GM19463 (cell line): Measurements from ENCODE around the gene CGNL1.

ENCODE experiments used
- ATAC-seq: cut with Tn5 transposase; IDR thresholded peaks from one replicate; pipeline ENCODE4 v1.9.1; 2021; ENCODE audit warnings: mild to moderate bottlenecking, moderate library complexity; ENCODE audit not compliant: unreplicated experiment

CGNL1 gene

DNA sequence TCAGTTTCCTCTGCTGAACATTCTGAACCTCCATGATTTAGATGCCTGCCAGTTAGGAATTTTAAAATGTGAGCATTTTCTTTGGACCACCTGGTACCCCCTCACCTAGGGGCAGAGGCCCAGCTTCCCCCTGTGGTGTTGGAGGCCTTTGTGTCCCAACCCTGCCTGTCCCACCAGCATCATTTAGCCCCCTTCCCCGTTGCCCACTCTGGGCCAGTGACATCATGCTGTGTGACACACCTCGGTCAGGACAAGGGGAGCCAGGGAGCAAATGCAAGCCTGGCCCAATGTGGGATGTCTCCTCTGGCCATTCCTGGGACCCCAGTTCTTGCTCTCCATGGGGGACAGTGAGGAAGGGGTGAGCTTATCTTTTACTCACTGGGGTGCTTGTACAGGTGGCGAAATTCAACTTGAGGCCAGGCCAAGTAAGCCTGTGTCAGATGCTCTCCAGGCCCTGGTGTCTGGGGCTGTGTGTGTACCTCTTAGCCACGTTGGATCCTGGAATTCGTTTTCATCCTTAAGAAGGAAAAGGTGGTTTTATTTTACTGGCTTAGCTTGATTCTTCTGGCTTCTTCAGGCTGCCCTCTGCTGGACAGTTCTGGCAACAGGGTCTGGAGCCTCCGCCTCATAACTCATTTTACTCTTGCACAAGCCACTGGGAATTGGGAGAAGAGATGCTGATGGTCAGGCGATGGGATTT, 165.7 kb downstream of the CGNL1 start:
- ATAC-seq, result no peak

DNA sequence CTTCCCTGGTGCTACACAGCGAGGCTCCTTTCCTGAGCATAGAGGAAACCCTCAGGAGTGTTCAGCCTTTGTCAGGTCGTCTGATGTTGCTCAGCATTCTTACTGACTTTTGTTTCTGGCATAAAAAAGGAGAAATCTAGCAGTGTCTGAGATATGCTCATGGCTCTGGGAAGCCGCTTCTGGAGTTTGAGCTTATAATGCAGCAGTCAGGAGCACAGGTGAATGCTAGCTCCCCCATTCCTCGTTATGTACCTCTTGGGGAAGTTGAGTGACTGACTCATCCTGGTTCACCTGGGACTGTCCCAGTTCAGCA, 166.2 kb downstream of the CGNL1 start:
- ATAC-seq, result no peak

DNA sequence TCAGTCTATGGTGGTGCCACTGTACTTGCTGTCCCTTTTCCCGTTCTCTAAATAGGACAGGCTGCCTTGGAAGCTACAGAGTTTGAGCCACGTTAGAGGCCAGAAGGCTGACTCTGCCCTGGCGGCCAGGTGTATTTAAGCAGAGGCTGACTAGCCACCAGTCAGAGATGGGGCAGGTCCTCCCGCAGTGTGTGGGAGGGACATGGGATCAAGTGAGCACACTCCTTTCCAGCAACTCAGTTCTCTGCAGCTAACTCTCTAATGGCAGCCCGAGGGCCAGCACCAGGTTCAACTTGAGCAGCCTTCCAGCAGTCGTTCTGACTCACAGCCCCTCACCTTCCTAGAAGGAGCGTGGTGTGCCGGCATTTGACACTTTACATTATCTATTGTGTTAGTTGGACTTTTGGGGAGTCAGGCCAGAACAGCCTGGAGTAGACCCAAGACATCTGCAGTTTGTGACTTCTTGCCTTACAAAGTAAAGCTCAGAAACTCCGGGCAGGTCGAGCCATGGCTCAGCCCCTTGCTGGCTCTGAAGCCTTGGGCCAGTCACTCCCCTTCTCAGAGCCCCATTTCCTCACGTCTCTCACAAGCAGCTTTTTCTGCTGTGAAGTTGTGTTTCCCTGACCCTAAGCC, 168.7 kb downstream of the CGNL1 start:
- ATAC-seq, result no peak

DNA sequence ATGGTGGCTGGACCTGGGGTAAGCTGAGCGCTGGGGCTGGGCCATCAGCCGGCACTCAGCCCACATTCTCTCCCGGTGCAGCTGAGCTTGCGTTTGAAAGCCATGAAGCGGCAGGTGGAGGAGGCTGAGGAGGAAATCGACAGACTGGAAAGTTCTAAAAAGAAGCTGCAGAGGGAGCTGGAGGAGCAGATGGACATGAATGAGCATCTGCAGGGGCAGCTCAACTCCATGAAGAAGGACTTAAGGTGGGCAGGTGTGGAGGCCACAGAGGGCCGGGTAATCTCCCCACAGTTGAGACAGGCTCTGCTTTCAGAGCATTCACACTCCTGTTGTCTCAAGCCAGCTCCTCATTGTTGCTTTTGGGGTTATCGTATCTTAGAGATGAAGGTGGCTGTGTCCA, 169.7 kb downstream of the CGNL1 start:
- no peak for ATAC-seq

DNA sequence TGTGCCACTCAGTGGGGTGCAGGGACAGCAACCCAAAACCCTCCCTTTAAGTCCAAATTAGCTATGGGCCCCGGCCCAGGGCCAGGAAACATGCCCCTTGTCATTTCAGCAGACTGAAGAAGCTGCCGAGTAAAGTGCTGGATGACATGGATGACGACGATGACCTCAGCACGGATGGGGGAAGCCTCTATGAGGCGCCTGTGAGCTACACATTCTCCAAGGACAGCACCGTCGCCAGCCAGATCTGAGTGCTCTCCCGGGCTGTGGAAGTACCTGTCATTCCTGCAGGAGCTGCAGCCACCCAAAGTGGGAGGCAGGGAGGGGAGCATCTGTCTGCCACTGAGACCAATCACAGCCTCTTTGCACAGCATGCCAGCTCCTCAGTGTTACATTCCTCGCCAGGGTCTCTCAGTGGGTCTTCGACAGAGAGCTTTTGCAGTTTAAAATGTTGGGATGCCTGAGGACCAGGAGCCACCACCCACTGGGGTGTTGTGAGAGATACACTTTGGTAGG, 171.0 kb downstream of the CGNL1 start:
- ATAC-seq, result no peak

DNA sequence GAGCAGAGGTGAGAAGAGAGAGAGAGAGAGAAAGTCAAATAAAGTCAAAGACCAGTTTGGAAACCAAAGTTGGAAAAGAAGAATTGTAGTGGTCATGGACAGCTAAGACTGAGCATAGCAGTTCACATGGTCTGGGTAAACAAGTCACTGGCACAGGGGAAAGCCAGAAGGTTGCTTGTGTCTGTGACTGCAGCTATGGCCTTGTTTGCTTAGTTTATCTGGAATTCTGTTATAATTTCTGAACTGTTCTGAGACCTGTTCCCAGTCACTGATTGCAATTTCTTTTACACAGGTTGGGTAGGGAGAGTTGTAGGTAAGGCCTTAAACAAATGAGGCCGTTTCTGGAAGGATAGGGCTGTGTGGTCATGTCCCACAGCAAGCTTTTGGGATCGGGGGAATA, 172.0 kb downstream of the CGNL1 start:
- ATAC-seq, result no peak

DNA sequence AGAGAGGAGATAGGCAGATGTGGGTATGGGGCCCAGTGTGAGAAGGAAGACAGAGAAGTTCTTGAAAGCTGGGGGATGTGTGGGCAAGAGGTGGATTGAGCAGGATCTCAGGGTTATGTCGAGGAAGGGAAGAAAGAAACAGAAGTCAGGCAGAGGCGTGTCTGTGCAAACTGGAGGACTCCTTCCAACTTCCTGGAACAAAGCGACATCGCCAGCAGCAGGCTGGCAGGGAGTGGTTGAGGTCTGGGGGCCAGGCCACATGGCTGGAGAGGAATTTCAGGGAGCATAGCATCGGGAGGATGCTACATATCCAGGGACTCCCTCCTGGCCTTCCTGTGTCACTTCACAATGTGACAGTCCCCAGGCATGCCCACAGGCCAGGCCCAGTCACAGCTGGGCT, 172.5 kb downstream of the CGNL1 start:
- no peak for ATAC-seq

DNA sequence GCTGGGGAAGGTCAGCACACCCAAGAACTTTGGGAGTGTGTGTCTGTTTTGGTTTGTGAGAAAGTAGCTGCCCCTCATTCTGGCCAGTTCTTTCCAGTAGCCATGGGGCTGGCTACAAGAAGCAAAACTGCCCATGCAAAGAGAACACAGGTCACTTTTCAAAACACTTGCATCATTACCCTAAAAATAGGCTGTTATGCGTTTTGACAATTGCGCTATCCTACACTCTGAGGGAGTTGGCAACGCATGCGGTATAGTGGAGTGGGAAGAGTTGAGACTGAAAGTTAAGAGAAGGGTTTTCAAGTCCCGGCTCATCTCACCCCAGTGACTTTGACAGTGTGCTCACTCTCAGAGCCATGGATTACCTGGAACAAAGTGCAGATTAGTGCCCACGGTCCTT, 173.6 kb downstream of the CGNL1 start:
- no peak for ATAC-seq

DNA sequence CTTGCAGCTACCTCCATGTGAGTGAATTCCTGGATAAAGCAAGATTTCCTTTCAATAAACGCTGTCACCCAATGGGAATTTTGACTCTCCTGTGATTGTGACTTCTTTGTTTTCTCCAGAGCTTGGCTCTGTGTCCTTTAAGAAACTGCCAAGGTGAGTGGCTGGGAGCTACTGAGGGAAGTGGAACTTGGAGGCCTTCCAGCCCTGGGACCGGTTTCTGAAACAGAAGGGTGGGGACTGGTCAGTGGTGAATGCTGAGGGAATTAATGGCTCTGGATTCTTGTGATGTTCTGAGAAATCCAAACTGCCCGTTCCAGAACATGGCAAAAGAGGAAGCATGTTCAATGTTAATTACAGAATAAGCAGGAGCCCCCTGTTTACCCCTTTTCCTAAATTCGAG, 174.3 kb downstream of the CGNL1 start:
- no peak for ATAC-seq

DNA sequence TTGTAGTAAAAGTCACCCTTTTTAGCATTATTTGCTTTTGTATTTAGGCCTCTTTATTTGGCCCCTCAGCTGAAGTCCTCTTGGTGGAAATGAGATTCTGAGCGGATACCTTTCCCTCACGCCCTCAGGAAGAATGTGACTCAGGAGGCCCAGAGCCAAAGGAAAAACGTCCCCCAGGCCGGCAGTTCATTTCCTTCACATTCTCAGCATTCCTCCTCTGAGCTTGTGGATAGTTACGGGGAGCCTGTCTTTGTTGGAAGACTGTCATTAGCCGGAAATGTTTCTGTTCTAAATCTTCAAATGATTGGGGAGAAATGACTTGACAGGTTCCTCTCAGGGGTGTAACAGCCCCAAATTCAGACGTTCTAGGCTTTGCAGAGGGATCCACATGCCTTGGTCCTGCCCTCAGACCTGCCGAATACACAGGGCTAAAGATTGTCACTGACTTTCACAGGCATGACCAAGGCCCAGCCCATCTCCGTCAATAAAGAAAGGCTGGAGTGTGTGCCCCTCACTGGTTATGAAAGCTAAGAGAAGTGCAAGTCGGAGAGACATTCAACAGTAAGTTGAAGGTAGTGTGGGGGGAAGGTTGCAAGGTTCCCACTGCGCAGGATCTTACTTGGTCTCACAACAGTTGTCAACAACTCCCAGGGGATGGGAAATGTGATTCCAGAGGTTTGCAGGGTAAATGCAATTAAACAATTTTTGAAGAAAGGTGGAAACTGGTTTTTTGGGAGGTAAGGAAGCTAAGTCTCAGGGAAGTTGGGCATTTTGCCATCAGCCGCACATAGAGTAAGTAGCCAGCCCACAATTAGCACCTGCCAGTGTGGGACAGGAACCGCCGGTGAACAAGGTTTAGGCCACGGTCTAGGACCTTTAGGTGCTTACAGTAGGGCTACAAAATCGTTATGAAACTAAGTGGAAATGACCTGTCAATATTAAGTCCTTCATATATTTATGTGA, 175.7 kb downstream of the CGNL1 start:
- no peak for ATAC-seq

DNA sequence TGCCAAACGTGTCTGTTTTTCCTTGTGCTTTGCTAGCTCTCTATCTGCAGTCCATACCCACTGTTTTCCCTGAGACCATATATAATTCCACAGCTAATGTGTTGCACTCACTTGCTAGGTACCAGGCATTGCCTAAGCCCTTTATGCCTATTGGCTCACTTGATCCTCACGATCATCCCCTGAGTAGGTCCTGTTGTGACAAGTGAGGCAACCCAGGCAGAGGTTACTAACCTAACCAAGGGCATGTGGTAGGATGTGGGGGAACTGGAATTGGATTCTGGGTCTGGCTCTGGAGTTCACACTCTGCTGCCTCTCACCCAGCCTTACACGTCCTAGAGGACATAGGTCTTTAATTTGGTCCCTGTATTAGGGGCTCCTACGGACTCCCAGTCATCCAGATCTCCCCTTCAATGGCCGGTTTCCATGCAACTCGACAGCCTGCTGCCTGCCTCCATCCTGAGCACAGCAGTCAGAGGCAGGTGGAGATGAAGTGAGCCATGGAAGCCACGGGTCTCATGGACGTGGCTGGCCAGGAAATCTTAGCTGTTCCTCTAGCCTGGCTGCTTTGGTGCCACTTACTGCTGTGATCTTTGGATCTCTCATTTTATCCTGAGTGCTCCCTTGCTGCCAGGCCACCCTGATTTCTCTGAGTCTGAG, 176.5 kb downstream of the CGNL1 start:
- ATAC-seq, result no peak

DNA sequence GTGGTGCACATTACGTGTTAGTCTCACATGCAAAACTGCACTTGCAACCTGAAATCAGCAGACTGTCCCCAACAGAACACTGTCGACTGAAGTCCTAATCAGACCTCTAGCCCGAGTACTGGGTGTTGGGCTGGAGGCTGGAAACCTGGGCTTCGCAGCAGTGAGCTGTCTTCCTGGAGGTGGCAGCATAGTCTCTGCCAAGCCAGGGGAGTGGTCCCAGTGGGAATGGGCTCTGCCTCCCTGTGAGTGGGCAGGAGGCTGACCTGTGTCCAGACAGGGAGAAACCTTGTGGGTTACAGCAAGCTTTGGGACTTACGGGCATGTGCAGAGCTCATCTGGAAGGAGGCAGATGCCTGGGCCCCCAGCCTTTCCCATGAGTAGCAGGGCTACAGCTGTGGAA, 177.2 kb downstream of the CGNL1 start:
- no peak for ATAC-seq

DNA sequence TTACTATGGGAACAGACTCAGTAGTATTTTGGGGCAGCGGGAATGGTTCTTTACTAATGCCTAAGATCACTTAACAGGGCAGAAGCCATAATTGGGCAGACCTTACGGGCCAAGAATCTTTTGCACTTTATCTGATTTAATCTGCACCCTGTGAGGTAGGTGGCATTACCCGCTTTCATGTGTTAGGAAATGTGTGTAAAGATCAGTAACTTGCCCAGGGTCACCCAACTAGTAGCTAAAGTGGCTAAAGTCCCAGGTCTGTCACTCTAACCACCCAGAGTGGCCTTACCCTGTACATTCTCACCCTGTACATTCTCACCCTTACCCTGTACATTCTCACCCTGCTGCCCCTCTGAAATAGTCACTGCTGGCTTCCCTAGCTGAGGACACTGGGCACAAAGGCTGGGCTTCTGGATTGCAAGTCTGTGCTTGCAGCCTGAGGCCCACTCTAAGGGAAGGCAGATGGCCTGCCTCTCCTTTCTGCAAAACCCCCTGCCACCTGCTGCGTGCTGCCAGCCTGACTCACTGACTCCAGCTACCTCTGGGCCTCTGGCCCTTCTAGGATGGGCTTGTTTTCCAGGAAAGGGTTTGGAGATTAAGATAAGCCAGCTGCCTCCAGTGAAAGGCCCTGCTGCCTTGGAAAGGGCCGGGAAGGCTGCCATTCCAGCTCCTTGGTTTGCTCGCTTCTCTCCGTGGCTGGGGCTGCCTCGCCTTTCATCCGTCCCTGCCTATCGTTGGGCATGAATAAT, 177.9 kb downstream of the CGNL1 start:
- no peak for ATAC-seq

DNA sequence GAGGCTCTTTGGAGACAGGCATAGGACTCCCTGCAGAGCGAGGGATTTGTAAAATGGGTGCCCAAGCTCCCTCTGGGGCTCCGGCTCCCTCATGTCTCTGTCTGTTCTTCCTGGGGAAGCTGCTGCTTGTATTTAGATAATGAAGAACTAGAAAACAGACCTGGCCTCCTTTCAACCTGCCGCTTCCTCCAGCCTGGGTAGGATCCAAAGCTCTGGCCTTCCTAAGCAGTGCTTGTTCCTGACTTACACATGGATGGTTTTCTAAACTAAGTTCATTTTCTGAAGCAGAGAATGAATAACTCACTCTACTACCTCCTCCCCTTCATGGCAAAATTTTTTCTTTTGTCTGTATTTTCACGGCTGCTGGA, 178.5 kb downstream of the CGNL1 start:
- ATAC-seq, result no peak

DNA sequence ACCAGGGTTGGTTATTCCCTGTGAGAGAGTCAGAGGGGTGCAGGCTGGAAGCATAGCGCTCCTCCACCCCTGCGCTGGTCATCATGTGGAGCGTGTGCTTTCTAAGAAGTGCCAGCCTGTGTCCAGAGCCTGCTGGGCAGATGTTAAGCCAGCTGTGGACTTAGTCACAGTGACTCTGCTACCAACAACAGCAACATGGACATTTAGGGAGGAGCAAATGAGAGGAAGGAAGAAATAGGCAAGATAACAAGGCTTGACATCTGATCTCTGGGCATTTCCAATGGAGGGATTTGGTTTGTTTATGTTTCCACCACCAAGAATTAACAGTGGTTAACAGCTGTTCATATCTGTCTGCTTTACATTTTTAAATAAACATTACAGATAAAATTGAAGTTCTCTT, 179.0 kb downstream of the CGNL1 start:
- no peak for ATAC-seq

DNA sequence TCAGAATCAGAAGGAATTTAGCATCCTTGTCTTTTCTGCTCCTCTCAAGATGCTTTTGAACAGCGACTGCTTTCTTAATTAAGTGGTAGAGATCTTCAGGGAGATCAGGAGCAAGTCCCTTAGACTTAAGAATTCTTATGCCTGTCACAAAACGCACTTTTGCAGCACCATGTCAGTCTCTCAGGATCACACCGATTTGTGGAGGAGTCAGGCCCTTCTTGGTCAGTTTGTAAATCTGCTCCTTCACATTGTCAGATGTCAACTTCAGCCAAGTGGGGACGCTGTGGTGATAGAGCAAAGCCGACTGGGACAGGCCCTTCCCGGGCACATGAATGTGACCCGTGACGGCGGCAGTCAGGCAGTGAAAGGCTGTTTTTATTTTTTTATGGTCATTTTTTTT, 179.7 kb downstream of the CGNL1 start:
- no peak for ATAC-seq

DNA sequence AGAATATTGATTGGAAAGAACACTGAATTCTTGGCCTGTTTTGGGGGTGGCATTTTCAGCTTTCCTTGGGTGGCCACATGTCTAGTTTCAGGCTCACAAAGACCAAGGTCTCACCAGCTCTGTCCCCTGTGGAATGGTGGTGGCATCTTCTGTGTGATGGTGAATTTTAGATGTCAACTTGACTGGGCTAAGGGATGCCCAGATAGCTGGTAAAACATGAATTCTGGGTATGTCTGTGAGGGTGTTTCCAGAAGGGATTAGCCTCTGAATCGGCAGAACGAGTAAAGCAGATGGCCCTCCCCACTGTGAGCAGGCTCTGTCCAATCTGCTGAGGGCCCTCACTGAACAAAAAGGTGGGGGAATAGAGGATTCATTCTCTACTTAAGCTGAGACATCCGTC, 181.0 kb downstream of the CGNL1 start:
- ATAC-seq, result no peak

DNA sequence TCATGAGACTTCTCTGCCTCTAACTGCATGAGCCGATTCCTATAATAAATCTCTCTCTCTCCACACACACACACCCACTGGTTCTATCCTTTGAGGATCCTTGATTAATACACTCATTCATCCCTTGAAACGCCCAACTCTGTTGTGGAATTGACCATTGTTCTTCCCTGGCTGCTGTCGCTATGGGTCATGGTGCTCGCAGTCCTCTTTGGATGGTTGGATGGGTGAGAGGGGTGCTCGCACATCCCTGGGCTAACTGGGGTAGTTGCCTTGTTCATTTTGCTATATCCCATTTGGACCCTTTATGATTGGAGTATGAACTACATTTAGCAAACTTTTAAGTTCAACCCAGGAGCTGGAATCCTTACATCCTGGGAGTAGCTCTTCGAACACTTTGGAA, 181.5 kb downstream of the CGNL1 start:
- ATAC-seq, result no peak

DNA sequence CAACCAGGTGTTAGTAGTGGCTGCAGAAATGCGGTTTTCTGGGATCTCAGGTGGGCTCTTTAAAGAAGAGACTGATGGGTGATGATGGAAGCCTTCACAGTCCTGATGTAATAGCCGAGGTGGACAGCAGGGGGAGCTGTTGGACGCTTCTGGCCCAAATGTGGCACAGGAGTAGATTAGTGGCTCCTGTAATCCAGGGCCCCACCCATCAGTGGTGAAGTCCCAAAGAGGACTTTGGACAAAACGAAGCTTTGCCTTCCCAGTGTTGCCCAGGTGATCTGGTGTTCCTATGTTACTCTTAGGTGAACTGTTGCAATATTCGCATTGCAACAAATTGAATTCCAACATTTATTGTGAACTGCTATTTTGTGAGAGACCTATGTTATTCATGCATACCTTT, 183.6 kb downstream of the CGNL1 start:
- peak; percentile 45 for ATAC-seq

DNA sequence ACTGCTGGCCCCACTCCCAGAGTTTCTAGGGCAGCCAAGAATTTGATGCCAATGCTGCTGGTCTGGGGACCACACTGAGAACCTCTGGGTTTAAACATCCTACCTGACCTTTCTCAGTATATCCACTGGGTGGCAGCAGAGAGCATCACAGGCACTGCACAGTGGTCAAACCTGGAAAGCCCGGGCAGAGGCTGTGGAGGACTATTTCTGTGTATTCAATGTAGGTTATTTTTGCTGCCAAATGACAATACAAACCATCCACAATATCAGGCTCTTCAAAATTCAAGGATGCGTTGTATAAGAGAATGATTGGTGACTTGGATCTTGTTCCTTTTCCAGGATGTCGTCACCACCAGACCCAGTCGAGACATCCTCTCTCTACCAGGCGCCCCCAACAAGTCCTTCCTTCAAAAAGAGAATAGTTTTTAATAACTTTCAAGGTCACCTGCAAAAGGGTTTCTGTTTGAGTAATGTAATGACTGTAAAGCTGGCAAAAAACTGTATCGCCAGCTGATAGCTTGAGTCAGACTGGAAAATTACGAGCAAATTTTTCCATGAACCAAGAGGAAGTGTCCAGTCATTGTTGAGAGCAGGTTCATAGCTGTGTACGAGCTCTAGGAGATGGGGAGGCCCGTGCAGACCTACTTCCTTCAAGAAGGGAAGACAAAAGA, 184.9 kb downstream of the CGNL1 start:
- ATAC-seq, result peak; percentile 80
